Kidney glomerular epithelial cell (primary cell): ENCODE data around the gene LAGE3.
A peak's percentile ranks its signal among the peaks of the same experiment; 100 is the strongest.

Experiments
- DNase-seq: peaks from one replicate; lab custom pipeline; 2025; lab: John Stamatoyannopoulos, UW

LAGE3 gene

DNA sequence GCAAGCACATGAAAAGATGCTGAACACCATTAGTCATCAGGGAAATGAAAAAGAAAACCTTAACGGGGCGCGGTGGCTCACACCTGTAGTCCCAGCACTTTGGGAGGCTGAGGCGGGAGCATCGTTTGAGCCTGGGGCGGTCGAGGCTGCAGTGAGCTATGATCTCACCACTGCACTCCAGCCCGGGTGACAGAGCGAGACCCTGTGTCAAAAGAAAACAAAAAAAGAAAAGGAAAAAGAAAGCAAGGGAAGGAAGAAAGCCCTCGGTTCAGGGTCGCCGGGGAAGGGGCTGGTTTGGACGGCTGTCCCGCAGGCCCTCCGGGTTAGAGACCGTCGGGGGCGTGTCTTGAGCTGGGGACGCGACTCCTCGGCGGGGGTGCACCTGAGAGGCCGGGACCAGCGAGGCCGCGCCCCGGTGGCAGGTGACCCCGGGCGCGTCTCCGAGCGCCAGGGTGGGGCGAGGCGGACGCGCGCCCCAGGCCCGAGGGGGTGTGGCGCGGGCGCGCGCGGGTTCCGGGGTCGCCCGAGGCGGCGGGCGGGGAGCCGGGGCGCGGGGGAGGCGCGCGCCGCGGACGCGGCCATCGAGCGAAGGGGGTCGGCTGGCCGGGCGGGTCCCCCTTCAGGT is 21.5 kb downstream of the LAGE3 start:
- DNase-seq = no peak

DNA sequence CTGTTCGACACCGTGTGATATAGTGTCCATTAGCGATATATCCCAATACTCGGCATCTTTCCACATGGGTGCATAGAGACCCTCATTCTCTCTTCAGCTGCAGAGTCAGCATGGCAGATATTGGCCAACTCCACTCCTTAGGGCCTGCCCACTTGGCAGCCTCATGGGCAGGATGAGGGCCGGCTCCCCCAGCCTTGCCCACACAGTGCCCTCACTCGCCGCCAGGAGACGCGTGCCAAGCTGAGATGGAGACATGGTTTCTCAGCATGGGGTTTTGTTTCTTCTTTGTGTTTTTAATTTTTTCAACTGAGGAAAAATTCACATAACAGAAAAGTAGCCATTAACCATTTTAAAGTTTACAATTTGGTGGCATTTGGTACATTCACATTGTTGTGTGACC is 26.3 kb downstream of the LAGE3 start:
- DNase-seq = no peak

DNA sequence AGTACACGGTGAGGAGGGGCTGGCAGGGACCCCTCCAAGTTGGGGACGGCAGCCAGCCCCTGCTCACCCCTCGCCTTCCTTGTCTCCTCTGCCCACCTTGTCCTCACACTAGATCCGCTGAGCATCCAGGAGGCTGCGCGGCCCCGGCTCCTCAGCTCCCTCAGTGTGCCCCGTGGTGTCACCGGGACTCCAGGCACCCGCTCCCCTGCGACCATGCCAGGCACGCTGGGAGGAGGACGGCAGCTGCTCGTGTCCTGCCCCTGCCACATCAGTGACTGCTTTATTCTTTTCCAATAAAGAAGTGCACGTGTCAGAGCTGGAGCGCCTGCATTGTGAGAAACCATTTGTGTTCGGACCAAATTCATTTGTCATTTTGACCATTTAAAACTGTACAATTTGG is 28.8 kb downstream of the LAGE3 start:
- no peak for DNase-seq

DNA sequence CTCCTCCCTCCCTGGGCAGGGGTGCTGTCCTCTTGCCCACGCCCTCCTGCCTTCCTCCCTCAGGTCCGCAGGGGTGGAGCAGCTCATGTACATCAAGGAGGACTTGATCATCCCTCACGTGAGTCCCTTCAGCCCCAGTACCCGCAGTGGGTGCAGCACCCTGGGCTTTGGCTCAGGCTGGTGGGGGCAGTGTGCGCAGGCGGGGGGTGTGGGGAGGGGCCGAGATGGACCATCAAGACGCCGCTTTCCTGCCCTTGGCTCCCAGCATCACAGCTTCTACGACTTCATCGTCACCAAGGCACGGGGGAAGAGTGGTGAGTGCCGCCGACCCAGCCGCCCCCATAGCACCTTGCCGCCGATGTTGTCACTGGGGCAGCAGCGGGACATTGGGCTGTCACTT is 29.5 kb downstream of the LAGE3 start:
- DNase-seq = no peak

DNA sequence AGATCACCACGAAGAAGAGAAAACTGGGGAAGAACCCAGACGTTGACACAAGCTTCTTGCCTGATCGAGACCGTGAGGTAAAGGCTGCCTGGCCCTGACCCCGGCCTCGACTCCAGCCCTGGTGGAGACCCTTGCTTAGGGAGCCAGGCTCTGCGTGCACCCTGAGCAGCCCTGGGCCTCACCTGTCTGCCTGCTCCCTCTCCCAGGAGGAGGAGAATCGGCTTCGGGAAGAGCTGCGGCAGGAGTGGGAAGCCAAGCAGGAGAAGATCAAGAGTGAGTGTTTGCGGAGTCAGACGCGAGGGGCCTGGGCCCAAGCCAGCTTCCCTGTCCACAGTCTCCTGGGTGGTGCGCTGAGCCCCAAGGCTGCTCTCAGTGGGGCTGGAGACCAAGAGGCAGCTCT is 30.6 kb downstream of the LAGE3 start:
- no peak for DNase-seq

GRCh38 chrX:154446430-154446829 is 32.7 kb downstream of the LAGE3 start:
- DNase-seq = no peak

GRCh38 chrX:154445776-154446175 is 33.3 kb downstream of the LAGE3 start:
- DNase-seq = no peak

DNA sequence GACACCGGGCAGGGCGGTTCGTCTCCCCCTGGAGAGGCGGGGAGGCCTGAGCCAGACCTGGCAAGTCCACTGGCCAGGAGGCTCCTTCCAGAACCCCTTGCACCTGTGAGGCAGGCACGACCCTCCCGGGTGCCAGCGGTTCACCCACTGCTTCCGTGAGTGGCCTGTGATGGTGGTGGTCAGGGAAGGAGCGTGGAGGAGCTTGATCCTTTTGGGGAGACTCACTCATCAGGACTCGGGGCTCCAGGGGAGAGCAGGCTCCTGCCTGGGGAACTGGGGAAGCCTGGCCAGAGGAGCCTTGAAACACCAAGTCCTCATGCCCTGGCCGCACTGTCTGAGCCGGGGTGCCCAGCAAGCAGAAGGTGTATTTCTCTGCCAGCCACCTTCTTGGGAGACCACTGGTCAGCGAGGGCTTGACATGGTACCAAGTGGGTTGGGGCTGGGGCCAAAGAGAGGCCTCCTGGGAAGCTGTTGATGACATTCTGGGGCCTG is 34.3 kb downstream of the LAGE3 start:
- no peak for DNase-seq

- peak; percentile 4 for DNase-seq
Measured at GRCh38 chrX:154443992-154444754, 34.9 kb downstream of the LAGE3 start, which contains the start of gene FAM50A. Gene FAM50A, plus strand, starts transcription at chrX:154444141. Its CDS starts 95 bp downstream, at chrX:154444236.

DNA sequence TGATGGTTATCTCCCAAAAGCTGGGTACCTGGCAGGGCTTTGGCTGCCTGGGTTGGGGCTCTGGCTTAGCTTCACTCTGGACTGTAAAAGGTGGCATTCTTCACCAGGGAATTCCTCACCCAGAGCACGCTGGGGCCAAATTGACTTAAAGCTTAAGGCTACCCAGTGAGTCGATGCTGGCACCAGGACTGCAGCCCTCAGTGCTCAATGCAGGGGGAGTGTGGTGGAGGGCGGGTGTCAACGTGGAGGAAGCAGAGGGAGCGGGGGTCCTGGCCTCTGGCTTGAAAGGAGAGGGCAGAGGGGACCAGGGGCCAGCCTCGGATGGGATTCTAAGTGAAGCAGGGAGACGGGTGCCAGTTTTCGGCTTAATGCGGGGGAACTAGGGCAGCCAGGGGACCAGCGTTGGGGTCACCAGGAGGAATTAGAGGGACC is 35.6 kb downstream of the LAGE3 start:
- DNase-seq = no peak

- DNase-seq = no peak
Measured at GRCh38 chrX:154441984-154442707, 36.9 kb downstream of the LAGE3 start.

DNA sequence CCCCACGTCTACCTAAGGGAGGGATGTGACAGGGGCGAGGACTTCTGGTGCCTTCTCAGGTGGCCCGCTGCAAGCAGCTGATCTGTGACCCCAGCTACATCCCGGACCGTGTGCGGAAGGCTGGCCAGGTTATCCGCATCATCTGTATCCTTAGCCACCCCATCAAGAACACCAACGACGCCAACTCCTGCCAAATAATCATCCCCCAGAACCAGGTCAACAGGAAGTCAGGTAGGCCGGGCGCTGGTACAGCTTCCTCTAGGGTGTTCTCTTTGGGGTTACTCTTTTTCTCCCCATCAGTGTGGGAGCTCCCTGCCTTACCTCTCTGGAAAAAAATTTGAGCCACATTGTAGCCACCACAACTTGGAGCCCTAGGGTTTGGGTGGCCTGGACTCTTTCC is 37.5 kb downstream of the LAGE3 start:
- no peak for DNase-seq

DNA sequence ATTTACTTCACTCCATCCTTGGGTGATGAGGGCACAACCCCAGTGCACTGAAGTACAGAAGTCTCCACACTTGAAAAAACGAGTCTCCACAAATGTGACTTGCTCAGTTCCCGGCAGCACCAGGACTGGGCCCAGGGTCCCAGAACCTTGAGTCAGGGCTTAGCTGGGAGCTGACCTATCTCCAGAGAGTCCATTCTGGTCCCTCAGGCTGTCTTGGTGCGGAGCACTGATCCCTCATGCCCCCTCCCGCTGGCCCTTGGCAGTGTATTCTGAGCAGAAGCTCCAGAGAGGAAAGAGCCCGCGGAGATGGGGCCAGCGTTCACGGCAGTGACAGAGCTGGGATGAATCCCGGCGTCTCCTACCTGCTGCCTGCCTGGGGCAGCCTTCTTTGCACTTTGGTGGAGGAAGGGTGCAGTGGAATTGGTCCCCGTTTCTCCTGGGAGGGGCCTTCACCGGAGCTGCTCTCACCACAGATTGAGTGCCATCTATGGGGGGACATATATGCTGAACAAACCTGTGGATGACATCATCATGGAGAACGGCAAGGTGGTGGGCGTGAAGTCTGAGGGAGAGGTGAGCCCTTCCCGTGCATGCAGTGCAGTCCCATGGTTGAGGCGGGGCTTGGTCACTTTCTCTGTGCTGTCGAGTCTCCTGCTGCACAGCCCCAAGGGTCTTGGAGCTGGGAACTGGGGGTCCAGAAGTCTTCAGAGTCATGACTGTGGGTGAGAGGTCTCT is 38.3 kb downstream of the LAGE3 start:
- no peak for DNase-seq

DNA sequence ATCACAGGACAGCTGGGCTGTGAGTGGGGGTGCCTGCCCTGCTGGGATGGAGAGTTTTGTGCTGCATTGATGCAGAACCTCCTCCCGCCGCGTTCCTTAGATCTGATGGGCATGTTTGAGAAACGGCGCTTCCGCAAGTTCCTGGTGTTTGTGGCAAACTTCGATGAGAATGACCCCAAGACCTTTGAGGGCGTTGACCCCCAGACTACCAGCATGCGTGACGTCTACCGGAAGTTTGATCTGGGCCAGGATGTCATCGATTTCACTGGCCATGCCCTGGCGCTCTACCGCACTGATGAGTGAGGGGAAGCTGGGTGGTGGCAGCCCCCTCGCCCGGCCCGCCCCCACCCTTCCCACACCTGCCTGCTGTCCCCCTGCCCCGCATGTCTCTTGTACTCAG is 39.2 kb downstream of the LAGE3 start:
- DNase-seq = no peak

DNA sequence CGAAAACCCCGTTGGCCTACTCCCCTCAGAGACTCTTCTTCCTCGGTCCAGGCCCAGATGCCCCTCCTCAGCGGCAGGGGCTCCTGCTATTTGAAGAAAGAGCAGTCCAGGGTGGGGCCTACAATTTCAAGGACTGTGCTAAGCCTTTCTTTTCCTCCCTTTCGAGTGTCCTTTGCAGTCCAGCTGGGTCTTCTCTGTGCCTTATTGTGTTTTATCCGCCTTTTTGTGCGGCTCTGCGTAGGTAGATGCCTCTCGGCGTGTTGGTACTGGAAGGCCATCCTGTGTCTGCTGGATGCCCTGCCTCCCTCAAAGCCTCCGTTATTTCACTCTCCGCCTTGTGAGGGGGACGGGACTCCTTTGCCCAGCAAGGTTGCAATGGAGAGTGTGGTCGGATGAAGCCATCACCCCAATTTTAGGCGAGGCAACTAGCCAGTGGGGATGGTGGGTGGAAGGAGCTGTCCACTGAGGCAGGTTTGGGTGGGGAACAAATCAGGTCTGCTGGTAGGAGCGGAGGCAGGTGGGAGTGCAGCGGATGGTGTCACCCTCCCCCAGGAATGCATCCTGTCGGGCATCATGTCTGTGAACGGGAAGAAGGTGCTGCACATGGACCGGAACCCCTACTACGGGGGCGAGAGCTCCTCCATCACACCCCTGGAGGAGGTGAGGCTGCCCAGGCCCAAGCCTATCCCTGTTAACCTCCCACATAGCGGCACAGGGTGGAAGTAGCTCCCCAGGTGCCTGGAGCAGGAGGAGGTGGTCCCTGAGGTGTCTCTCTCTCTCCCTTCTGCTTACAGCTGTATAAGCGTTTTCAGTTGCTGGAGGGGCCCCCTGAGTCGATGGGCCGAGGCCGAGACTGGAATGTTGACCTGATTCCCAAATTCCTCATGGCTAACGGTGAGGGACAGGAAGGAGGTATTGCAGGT is 40.8 kb downstream of the LAGE3 start:
- DNase-seq = no peak

- no peak for DNase-seq
Measured at GRCh38 chrX:154436983-154437752, 41.9 kb downstream of the LAGE3 start, which contains the start of gene GDI1. Gene GDI1, plus strand, starts transcription at chrX:154437154. Its CDS starts 101 bp downstream, at chrX:154437255.

- DNase-seq = no peak
Measured at GRCh38 chrX:154436374-154436982, 42.6 kb downstream of the LAGE3 start.

DNA sequence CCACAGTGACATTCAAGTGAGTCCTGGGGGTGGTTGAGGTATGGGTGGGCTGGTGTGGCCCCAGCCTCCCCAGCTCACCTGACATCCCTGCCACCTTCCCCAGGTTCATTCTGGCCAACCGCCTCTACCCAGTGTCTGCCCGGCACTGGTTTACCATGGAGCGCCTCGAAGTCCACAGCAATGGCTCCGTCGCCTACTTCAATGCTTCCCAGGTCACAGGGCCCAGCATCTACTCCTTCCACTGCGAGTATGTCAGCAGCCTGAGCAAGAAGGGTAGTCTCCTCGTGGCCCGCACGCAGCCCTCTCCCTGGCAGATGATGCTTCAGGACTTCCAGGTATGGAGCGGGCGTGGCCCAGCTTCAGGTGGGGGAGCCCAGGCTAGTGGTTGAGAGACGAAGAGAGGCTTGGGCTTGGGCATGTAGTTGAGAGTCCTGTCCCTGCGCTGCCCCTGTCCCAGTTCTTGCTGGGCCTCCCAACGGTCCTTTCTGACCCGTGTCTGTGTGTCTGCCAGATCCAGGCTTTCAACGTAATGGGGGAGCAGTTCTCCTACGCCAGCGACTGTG is 43.8 kb downstream of the LAGE3 start:
- no peak for DNase-seq

GRCh38 chrX:154434394-154435168 is 44.5 kb downstream of the LAGE3 start:
- DNase-seq = no peak
